Body of pancreas (tissue), 4 donors: ENCODE results near the gene ESRRA. TPM values are rescaled to one million over a fixed set of nuclear protein-coding genes. Genes with fewer than 3 reads are reported as not detected.

ENCODE experiments used
- ATAC-seq: fragments of 150-250 bp; one replicate; pipeline ENCODE4 v1.9.1; 2016
- DNase-seq, 4 donors: peaks; one replicate each; pipeline ENCODE4 v3.0.0-alpha.2; 2019
- H3K27ac ChIP-seq, 4 donors: fragments of 200-600 bp; sonication (generic); 1 replicate in 3 of 4; 2 replicates in 1 of 4; pipeline versions ENCODE4 v1.5.1 to v1.6.1; 2016 to 2019; ENCODE audit warnings: mild to moderate bottlenecking in 1 of 4, mixed read lengths in 1 of 4, moderate library complexity in 1 of 4
- H3K27me3 ChIP-seq, 2 donors: fragments of 200-600 bp; sonication (generic); one replicate each; pipeline ENCODE4 v1.6.0; 2016; ENCODE audit warnings: mild to moderate bottlenecking in 1 of 2
- H3K36me3 ChIP-seq, 2 donors: fragments of 200-600 bp; sonication (generic); replicated peaks in 1 of 2; 2 replicates each; pipeline ENCODE4 v1.5.1; 2016; ENCODE audit warnings: low read depth in 2 of 2; ENCODE audit not compliant: insufficient read depth in 1 of 2
- H3K4me1 ChIP-seq: fragments of 200-600 bp; sonication (generic); one replicate; pipeline ENCODE4 v1.6.0; 2016
- H3K4me3 ChIP-seq, 2 donors: fragments of 200-600 bp; sonication (generic); 1 replicate in 1 of 2; 2 replicates in 1 of 2; pipeline ENCODE4 v1.5.1; 2016 to 2019
- H3K9me3 ChIP-seq, 3 donors: fragments of 200-600 bp; sonication (generic); 1 replicate in 2 of 3; 2 replicates in 1 of 3; pipeline ENCODE4 v1.5.1; 2016
- CTCF ChIP-seq, 7 experiments: fragments of 450-650 bp in 4 of 7; fragments of 200-600 bp in 3 of 7; sonication (generic) in 3 of 7; IDR thresholded peaks; one replicate each; pipeline ENCODE4 v1.5.1; 2016 to 2019; ENCODE audit warnings: antibody characterized with exemption in 7 of 7
- POLR2A ChIP-seq, 3 donors: fragments of 450-650 bp; IDR thresholded peaks; one replicate each; pipeline ENCODE4 v1.6.1; 2016; ENCODE audit warnings: antibody characterized with exemption in 3 of 3, mild to moderate bottlenecking in 2 of 3
- WGBS, 2 donors: methylation state at CpG; one replicate each; pipeline ENCODE4 v1.1.5; 2017; 5-methylcytosine and 5-hydroxymethylcytosine counted together
- intact Hi-C: fragments of 100-400 bp; cut with DNase I; formaldehyde crosslinking; loops from one replicate; pipeline ENCODE4 v1.15.1; 2023
- total RNA-seq, 2 donors: library from RNA; depleted of rRNA; stranded (reverse); fragments of >200 nt; gene quantifications; one replicate each; pipeline ENCODE4 v1.1.0, GENCODE V29; 2016

Gene ESRRA
- total RNA-seq, 2 donors from 2014 or later: 51.7 to 63.8 TPM

GRCh38 chr11:64288353-64288750 lies 17.0 kb upstream of the ESRRA start:
- Histone ChIP-seq H3K27me3 (peaks cover 0 to 21% of the 10 kb centered on the region in 2 donors), H3K36me3 (no peaks in the 10 kb centered on the region), H3K4me1 (peaks cover 35% of the 10 kb centered on the region), H3K9me3 (no peaks in the 10 kb centered on the region), H3K4me3 (no peak overlapping the region), H3K27ac (no peak overlapping the region)
- 90 to 93% methylated on average over 3 to 4 of the region's 9 CpGs for WGBS, 2 donors
- ATAC-seq (no peak), DNase-seq (no peak)
- intact Hi-C loops: no loop called here
- TF ChIP-seq POLR2A (IDR thresholded peaks at IDR 0.05) (no peak), CTCF (IDR thresholded peaks at IDR 0.05) (no peak)

- intact Hi-C loops: no loop called here
- no peak overlapping the region for H3K4me3 ChIP-seq
- H3K27ac ChIP-seq: no peak overlapping the region
- peaks cover 28% of the 10 kb centered on the region for H3K4me1 ChIP-seq
- no peaks in the 10 kb centered on the region for H3K36me3 ChIP-seq
- no peaks in the 10 kb centered on the region for H3K9me3 ChIP-seq
- TF ChIP-seq CTCF (IDR thresholded peaks at IDR 0.05) (no peak), POLR2A (IDR thresholded peaks at IDR 0.05) (no peak)
- ATAC-seq: no peak
- H3K27me3 ChIP-seq: peaks cover 0 to 21% of the 10 kb centered on the region in 2 donors
- WGBS, 2 donors: 88 to 93% methylated on average over 8 to 12 of the region's 13 CpGs
- DNase-seq: no peak
Observed at GRCh38 chr11:64289002-64289564, 16.2 kb upstream of the ESRRA start.

- no peak for TF ChIP-seq POLR2A (IDR thresholded peaks at IDR 0.05)
- no peak for TF ChIP-seq CTCF (IDR thresholded peaks at IDR 0.05)
- DNase-seq (no peak), ATAC-seq (no peak)
- H3K4me1 ChIP-seq: peaks cover 27% of the 10 kb centered on the region
- no peaks in the 10 kb centered on the region for H3K9me3 ChIP-seq
- intact Hi-C loops: no loop called here
- WGBS, 2 donors: 54 to 59% methylated on average over 4 to 10 of the region's 10 CpGs
- H3K27ac ChIP-seq: no peak overlapping the region
- H3K27me3 ChIP-seq: peaks cover 0 to 21% of the 10 kb centered on the region in 2 donors
- H3K36me3 ChIP-seq: no peaks in the 10 kb centered on the region
- no peak overlapping the region for H3K4me3 ChIP-seq
Observed at GRCh38 chr11:64290352-64291261, 14.7 kb upstream of the ESRRA start.

GRCh38 chr11:64291262-64291751 lies 14.0 kb upstream of the ESRRA start, which contains the start of gene KCNK4:
TSS of gene KCNK4 (plus strand) at chr11:64291302. CDS start at chr11:64293019, 1,717 bp downstream.
- Histone ChIP-seq H3K4me1 (peaks cover 22% of the 10 kb centered on the region), H3K27ac (no peak within 1 kb of the TSS), H3K27me3 (peaks cover 0 to 21% of the 10 kb centered on the region in 2 donors), H3K36me3 (no peaks in the 10 kb centered on the region), H3K9me3 (no peaks in the 10 kb centered on the region), H3K4me3 (no peak within 1 kb of the TSS)
- WGBS, 2 donors: 10% methylated on average over 27 of the region's 45 CpGs; no CpG with 5 or more reads in 1 of the 2 donors
- TF ChIP-seq CTCF (IDR thresholded peaks at IDR 0.05) (no peak), POLR2A (IDR thresholded peaks at IDR 0.05) (no peak)
- intact Hi-C loops: no loop called here
- DNase-seq (no peak), ATAC-seq (no peak)
